Mesodermal cell (in vitro differentiated cells): Measurements from ENCODE around the gene PIP4K2C.

Experiments used
- H3K27ac ChIP-seq: 2 replicates; pipeline ENCODE4 v1.7.0; 2013; ENCODE audit warnings: mild to moderate bottlenecking, low read depth, low read length, moderate library complexity; ENCODE audit not compliant: severe bottlenecking
- H3K36me3 ChIP-seq: 2 replicates; pipeline ENCODE4 v1.7.1; 2013; ENCODE audit warnings: mild to moderate bottlenecking, low read length, moderate library complexity; ENCODE audit not compliant: control insufficient read depth, insufficient read depth
- H3K4me1 ChIP-seq: one replicate; pipeline ENCODE4 v1.7.1; 2013; ENCODE audit warnings: mild to moderate bottlenecking, low read length; ENCODE audit not compliant: insufficient read depth, control insufficient read depth, poor library complexity, severe bottlenecking
- H3K4me3 ChIP-seq: 2 replicates; pipeline ENCODE4 v1.7.0; 2013; ENCODE audit warnings: low read length, control low read depth, mild to moderate bottlenecking; ENCODE audit not compliant: insufficient read depth, poor library complexity, severe bottlenecking; ENCODE audit errors: extremely low read depth
- H3K9me3 ChIP-seq: 2 replicates; pipeline ENCODE4 v1.7.1; 2013; ENCODE audit warnings: mild to moderate bottlenecking, low read length, moderate library complexity; ENCODE audit not compliant: control insufficient read depth
- WGBS, 2 experiments: methylation state at CpG; one replicate each; pipeline ENCODE4 v1.1.5; 2013; ENCODE audit warnings: missing lambda C conversion rate in 2 of 2; ENCODE audit not compliant: insufficient coverage in 2 of 2; 5-methylcytosine and 5-hydroxymethylcytosine counted together

PIP4K2C gene

DNA sequence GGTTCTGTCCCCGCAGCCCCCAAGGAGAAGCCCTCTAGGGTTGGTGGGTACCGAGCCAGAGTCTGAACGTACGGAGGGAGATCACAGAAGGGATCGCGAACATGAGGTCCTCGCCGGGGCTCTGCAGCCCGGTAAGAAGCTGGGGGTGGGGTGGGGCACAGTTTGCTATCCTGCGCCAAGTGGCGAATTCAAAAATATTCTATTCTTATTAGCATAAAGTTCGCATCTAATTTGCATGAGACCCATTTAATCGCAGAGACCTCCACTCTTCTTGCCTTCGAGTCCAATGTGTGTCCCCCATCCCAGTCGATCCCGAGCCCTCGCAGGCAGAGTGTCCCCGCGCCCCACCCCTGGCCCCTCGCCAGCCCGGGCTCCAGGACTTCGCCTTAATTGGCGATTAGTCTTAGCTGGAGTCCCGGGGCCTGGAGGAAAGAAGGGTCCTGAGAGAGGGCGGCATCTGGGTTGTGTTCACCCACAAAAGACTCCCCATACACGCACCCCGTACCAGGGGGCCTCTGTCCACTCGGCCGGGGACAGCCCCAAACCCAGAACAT, 19.6 kb downstream of the PIP4K2C start:
- peaks cover 18% of the 10 kb centered on the region for H3K36me3 ChIP-seq
- WGBS, 2 experiments = 3 to 4% methylated on average over 15 to 23 of the region's 29 CpGs
- peaks cover 16% of the 10 kb centered on the region for H3K4me1 ChIP-seq
- peak overlapping the region; percentile 54 for H3K4me3 ChIP-seq
- H3K27ac ChIP-seq = peak overlapping the region; percentile 10
- no peaks in the 10 kb centered on the region for H3K9me3 ChIP-seq

DNA sequence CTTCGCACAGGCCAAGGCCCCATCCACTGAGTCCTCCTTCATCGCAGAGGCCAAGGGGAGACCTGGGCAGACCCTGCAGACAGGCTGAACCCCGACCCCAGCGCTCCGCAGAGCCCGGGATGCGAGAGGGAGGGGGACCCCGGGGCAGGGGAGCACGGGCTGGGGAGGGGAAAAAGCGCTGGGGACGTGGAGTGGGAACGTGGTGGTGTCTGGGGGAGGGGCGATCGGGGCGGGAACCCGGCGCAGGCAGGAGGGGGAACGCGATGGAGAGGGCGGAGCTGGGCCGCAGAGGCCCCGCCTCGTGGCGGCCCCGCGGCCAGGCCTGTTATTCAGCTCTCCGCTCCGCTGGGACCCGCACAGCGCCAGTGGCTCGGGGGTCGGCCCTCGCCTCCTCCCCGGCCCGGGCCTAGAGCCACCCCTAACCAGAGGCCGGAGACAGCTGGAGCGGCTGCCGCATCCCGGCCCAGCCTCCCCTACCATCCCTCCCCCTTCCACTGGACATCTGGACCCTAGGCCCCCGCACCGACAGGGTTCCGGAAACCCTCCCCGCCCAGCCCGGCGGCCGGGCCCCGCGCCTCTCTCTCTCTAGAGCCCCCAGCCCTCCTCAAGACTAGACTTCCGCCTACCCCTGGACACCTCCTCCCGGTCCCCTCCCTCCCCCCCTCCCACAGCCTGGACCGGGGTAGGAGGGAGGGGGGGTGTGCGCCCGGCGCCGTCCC, 20.3 kb downstream of the PIP4K2C start, which contains the start of gene ARHGEF25:
Gene ARHGEF25 (plus strand): TSS at position 328 of the 719 bp plus-strand sequence. CDS start 460 bp downstream, outside the sequence.
- Histone ChIP-seq H3K4me3 (peak within 1 kb of the TSS; percentile 54), H3K4me1 (peaks cover 13% of the 10 kb centered on the region), H3K9me3 (no peaks in the 10 kb centered on the region), H3K27ac (peak within 1 kb of the TSS; percentile 10), H3K36me3 (peaks cover 24% of the 10 kb centered on the region)
- WGBS, 2 experiments = 0 to 1% methylated on average over 33 to 35 of the region's 55 CpGs

- 4 to 9% methylated on average over 6 to 17 of the region's 23 CpGs for WGBS, 2 experiments
- H3K27ac ChIP-seq = no peak overlapping the region
- peak overlapping the region; percentile 54 for H3K4me3 ChIP-seq
- peaks cover 13% of the 10 kb centered on the region for H3K4me1 ChIP-seq
- peaks cover 26% of the 10 kb centered on the region for H3K36me3 ChIP-seq
- H3K9me3 ChIP-seq = no peaks in the 10 kb centered on the region
Observed at GRCh38 chr12:57611827-57612710, 21.1 kb downstream of the PIP4K2C start.

GRCh38 chr12:57612711-57613426, 21.9 kb downstream of the PIP4K2C start:
- Histone ChIP-seq H3K4me3 (no peak overlapping the region), H3K27ac (no peak overlapping the region), H3K36me3 (peaks cover 27% of the 10 kb centered on the region), H3K4me1 (peaks cover 13% of the 10 kb centered on the region), H3K9me3 (no peaks in the 10 kb centered on the region)
- 91 to 98% methylated on average over 5 to 6 of the region's 10 CpGs for WGBS, 2 experiments

- H3K4me1 ChIP-seq = peaks cover 13% of the 10 kb centered on the region
- 87 to 96% methylated on average over 6 to 9 of the region's 10 CpGs for WGBS, 2 experiments
- no peaks in the 10 kb centered on the region for H3K9me3 ChIP-seq
- H3K4me3 ChIP-seq = no peak overlapping the region
- H3K36me3 ChIP-seq = peaks cover 27% of the 10 kb centered on the region
- no peak overlapping the region for H3K27ac ChIP-seq
Observed at GRCh38 chr12:57613427-57614109, 22.6 kb downstream of the PIP4K2C start.

DNA sequence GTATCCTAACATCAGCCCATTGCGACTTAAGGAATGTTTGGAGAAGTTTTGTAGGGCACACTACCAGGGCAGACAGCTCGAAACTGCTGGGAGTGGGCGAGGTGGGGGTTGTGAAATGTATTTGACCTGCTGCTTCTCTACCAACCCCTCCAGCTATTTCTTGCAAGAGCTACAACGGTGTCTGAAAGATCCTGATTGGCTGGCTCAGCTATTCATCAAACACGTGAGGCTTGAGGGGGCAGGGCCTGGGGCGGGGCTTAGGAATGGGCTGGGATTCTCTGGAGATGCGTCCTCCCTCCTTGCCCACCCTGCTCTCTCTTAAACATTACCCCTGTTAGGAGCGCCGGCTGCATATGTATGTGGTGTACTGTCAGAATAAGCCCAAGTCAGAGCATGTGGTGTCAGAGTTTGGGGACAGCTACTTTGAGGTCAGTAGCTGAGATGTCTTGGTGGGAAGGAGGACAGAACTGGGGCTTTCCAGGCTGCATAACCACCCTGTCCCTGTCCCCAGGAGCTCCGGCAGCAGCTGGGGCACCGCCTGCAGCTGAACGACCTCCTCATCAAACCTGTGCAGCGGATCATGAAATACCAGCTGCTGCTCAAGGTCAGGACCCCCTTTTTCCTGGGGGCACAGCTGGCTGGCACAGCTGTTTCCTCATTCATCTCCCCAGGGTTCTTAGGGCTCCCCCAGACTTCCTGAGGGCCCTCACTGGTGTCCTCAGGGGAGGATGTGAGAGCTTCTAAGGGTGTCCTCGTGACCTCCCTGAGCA, 23.4 kb downstream of the PIP4K2C start:
- Histone ChIP-seq H3K4me1 (peaks cover 13% of the 10 kb centered on the region), H3K36me3 (peaks cover 27% of the 10 kb centered on the region), H3K4me3 (no peak overlapping the region), H3K27ac (no peak overlapping the region), H3K9me3 (no peaks in the 10 kb centered on the region)
- WGBS, 2 experiments = 68 to 73% methylated on average over 8 of the region's 14 CpGs

- no peaks in the 10 kb centered on the region for H3K9me3 ChIP-seq
- no peak overlapping the region for H3K27ac ChIP-seq
- H3K4me3 ChIP-seq = no peak overlapping the region
- WGBS, 2 experiments = 76 to 87% methylated on average over 5 to 11 of the region's 11 CpGs
- peaks cover 27% of the 10 kb centered on the region for H3K36me3 ChIP-seq
- H3K4me1 ChIP-seq = peaks cover 10% of the 10 kb centered on the region
Observed at GRCh38 chr12:57614948-57615500, 24.0 kb downstream of the PIP4K2C start.

- Histone ChIP-seq H3K9me3 (no peaks in the 10 kb centered on the region), H3K4me1 (peaks cover 4% of the 10 kb centered on the region), H3K27ac (no peak overlapping the region), H3K4me3 (no peak overlapping the region), H3K36me3 (peaks cover 27% of the 10 kb centered on the region)
- 84 to 91% methylated on average over 5 of the region's 5 CpGs for WGBS, 2 experiments
Observed at GRCh38 chr12:57615637-57616036, 24.6 kb downstream of the PIP4K2C start.

DNA sequence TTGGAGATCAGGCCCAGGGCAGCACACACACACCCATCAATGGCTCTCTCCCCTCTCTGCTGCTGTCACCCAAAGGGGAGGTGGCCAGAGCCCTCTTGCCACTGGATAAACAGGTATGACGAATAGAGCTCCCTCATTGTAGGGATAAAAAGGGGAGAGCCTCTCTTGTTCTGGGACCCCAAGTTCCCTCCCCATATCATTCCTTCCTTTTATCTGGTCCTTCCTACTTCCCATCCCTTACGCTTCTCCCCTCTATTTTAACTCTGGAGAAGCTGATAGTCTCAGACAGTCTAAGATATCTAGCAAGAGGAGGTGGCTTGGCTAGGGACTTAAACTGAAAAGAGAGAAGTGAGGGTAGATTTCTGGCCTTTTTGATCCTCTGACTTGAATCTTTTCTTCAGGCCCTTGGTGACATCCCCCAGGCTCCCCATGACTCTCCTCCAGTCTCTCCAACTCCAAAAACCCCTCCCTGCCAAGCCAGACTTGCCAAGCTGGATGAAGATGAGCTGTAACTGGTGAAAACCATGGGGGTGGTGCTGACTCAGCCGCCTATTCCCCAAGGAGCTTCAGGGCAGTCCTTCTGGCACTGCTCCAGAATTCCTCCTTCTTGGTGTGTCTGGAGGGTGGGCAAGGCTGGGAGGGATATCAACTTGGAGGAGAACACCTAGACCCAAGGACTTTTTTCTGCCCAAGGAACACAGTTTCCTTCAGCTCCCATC, 25.6 kb downstream of the PIP4K2C start:
- WGBS, 2 experiments = 83% methylated on average over 1 of the region's 3 CpGs; no CpG with 5 or more reads in 1 of the 2 experiments
- H3K9me3 ChIP-seq = no peaks in the 10 kb centered on the region
- H3K36me3 ChIP-seq = peaks cover 27% of the 10 kb centered on the region
- no peaks in the 10 kb centered on the region for H3K4me1 ChIP-seq
- no peak overlapping the region for H3K4me3 ChIP-seq
- H3K27ac ChIP-seq = no peak overlapping the region
